ENCODE data around the gene TBRG4.

- no peak for TF ChIP-seq EZH2 (IDR thresholded peaks at IDR 0.05; ENCODE audit: borderline replicate concordance, insufficient read depth, low read length, poor library complexity, severe bottlenecking)
- no peak for TF ChIP-seq CTCF (IDR thresholded peaks at IDR 0.05; ENCODE audit: poor library complexity, severe bottlenecking)
- TF ChIP-seq POLR2AphosphoS5 (IDR thresholded peaks at IDR 0.05), result no peak
- no peak for TF ChIP-seq EP300 (conservative IDR thresholded peaks at IDR 0.05; ENCODE audit: poor library complexity, severe bottlenecking)
- no peak for TF ChIP-seq TAF1 (IDR thresholded peaks at IDR 0.05; ENCODE audit: low read depth)
- TF ChIP-seq MXI1 (conservative IDR thresholded peaks at IDR 0.05; ENCODE audit: poor library complexity, severe bottlenecking), result no peak
- no peak for TF ChIP-seq REST (IDR thresholded peaks at IDR 0.05; ENCODE audit: borderline replicate concordance)
These were observed 6.5 kb downstream of the TBRG4 start for GRCh38 chr7:45104844-45105587.
